NT2/D1 (cell line): ENCODE results near the gene TPX2.

Source experiments
- SUZ12 ChIP-seq: IDR thresholded peaks from 2 replicates; pipeline ENCODE4 v1.6.1; 2011; ENCODE audit not compliant: insufficient read length, insufficient read depth; ENCODE audit errors: extremely low read depth
- ZNF274 ChIP-seq: IDR thresholded peaks from 2 replicates; pipeline ENCODE4 v1.6.1; 2011; ENCODE audit warnings: mild to moderate bottlenecking, low read depth, low read length

DNA sequence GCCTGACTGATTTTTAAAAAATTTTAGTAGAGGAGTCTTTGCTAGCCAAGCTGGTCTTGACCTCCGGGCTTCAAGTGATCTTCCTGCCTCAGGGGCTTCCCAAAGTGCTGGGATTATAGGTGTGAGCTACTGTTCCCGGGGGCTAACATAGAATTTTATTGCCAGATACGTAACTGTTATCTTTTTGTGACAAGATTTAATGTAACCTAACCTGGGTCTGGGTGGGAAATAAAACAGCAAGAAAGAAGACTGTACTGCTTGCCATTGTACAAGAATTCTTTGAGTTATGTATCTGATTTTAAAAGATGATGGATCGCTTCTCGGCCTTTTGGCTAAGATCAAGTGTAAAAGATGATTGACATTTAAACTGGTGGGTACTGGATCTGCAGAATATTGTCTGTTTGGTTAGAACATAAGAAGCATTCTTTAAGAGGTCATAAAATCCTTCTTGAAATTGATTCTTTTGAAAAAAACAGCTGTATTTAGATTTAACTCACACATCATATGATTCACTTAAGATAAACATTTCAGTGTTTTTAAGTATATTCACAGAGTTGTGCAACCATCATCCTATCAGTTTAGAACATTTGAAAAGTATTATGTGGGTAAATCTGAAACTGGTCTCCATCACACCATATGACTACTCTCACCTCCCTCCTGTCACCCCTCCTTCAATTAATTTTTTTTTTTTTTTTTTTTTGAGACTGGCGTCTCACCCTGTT, 21.6 kb downstream of the TPX2 start:
- TF ChIP-seq SUZ12 (no peak), ZNF274 (no peak)
